MM.1S (cell line): ENCODE data around the gene SMOC1.

Experiments
- DNase-seq: peaks from one replicate; pipeline ENCODE4 v3.0.0-alpha.2; 2015
- H2AFZ ChIP-seq: fragments of 300-600 bp; sonication (generic); 2 replicates; pipeline ENCODE4 v1.6.0; 2016; ENCODE audit warnings: antibody characterized with exemption, low read length
- H3F3A ChIP-seq: fragments of 300-600 bp; sonication (generic); 2 replicates; pipeline ENCODE4 v1.6.1; 2016; ENCODE audit warnings: mild to moderate bottlenecking, antibody characterized with exemption, low read length, moderate library complexity, mixed read lengths; ENCODE audit not compliant: insufficient read depth
- H3K27ac ChIP-seq: fragments of 300-600 bp; sonication (generic); 2 replicates; pipeline ENCODE4 v1.5.1; 2016; ENCODE audit warnings: mild to moderate bottlenecking, low read length
- H3K27me3 ChIP-seq: fragments of 300-600 bp; sonication (generic); replicated peaks from 2 replicates; pipeline ENCODE4 v1.6.0; 2016; ENCODE audit warnings: low read length; ENCODE audit not compliant: insufficient read depth
- H3K36me3 ChIP-seq: fragments of 300-600 bp; sonication (generic); replicated peaks from 2 replicates; pipeline ENCODE4 v1.6.1; 2016; ENCODE audit warnings: mild to moderate bottlenecking, low read length, mixed read lengths; ENCODE audit not compliant: insufficient read depth
- H3K4me1 ChIP-seq: fragments of 300-600 bp; sonication (generic); 2 replicates; pipeline ENCODE4 v1.6.1; 2016; ENCODE audit warnings: low read length, mixed read lengths
- H3K4me2 ChIP-seq: fragments of 300-600 bp; sonication (generic); 2 replicates; pipeline ENCODE4 v1.6.0; 2016; ENCODE audit warnings: low read depth, low read length
- H3K4me3 ChIP-seq: fragments of 300-600 bp; sonication (generic); 2 replicates; pipeline ENCODE4 v1.5.1; 2016; ENCODE audit warnings: low read length, mixed read lengths
- H3K79me2 ChIP-seq: fragments of 300-600 bp; sonication (generic); 2 replicates; pipeline ENCODE4 v1.6.1; 2016; ENCODE audit warnings: mixed run types, low read length, mixed read lengths
- H3K9ac ChIP-seq: fragments of 300-600 bp; sonication (generic); 2 replicates; pipeline ENCODE4 v1.6.1; 2016; ENCODE audit warnings: low read length, mixed read lengths
- H3K9me2 ChIP-seq: fragments of 300-600 bp; sonication (generic); replicated peaks from 2 replicates; pipeline ENCODE4 v1.6.1; 2016; ENCODE audit warnings: mild to moderate bottlenecking, low read length, mixed read lengths; ENCODE audit not compliant: insufficient read depth
- H3K9me3 ChIP-seq: fragments of 300-600 bp; sonication (generic); replicated peaks from 2 replicates; pipeline ENCODE4 v1.6.1; 2016; ENCODE audit warnings: mild to moderate bottlenecking, low read length, mixed read lengths; ENCODE audit not compliant: insufficient read depth
- H4K20me1 ChIP-seq: fragments of 300-600 bp; sonication (generic); 2 replicates; pipeline ENCODE4 v1.6.1; 2016; ENCODE audit warnings: mild to moderate bottlenecking, low read length, moderate library complexity, mixed read lengths; ENCODE audit not compliant: insufficient read depth
- CTCF ChIP-seq: fragments of 300-600 bp; sonication (generic); IDR thresholded peaks from 2 replicates; pipeline ENCODE4 v1.5.1; 2016; ENCODE audit warnings: antibody characterized with exemption, low read length, mixed read lengths
- EZH2 ChIP-seq: fragments of 300-600 bp; sonication (generic); optimal IDR thresholded peaks from 2 replicates; pipeline ENCODE3; 2017; ENCODE audit warnings: low read depth, mild to moderate bottlenecking, antibody characterized with exemption, low read length, mixed read lengths
- EZH2phosphoT487 ChIP-seq: fragments of 300-600 bp; sonication (generic); IDR thresholded peaks from 2 replicates; pipeline ENCODE4 v1.6.1; 2018; ENCODE audit warnings: antibody characterized with exemption, low read length

Gene SMOC1

GRCh38 chr14:69945912-69946311, 66.7 kb downstream of the SMOC1 start:
- TF ChIP-seq EZH2: no peak
- no peak for TF ChIP-seq EZH2phosphoT487
- no peak for TF ChIP-seq CTCF
- Histone ChIP-seq H3K9ac (no peak overlapping the region), H3K36me3 (no peaks in the 10 kb centered on the region)

GRCh38 chr14:69948351-69948750, 69.1 kb downstream of the SMOC1 start:
- no peak for TF ChIP-seq CTCF
- no peak for TF ChIP-seq EZH2
- no peak for TF ChIP-seq EZH2phosphoT487
- Histone ChIP-seq H3K79me2 (no peaks in the 10 kb centered on the region), H3K27me3 (no peaks in the 10 kb centered on the region), H3K4me2 (no peak overlapping the region), H3K36me3 (no peaks in the 10 kb centered on the region), H3K9me2 (no peaks in the 10 kb centered on the region), H3K27ac (no peak overlapping the region), H3K4me3 (no peak overlapping the region), H2AFZ (no peak overlapping the region), H3K4me1 (no peaks in the 10 kb centered on the region), H3K9ac (no peak overlapping the region), H3K9me3 (no peaks in the 10 kb centered on the region), H3F3A (no peaks in the 10 kb centered on the region), H4K20me1 (no peaks in the 10 kb centered on the region)
- DNase-seq: no peak

More at GRCh38 chr14:69945912-69946311, 66.7 kb downstream of the SMOC1 start:
- no peaks in the 10 kb centered on the region for H3K4me1 ChIP-seq
- H2AFZ ChIP-seq: no peak overlapping the region
- H3K4me3 ChIP-seq: no peak overlapping the region
- H4K20me1 ChIP-seq: no peaks in the 10 kb centered on the region
- H3K27ac ChIP-seq: no peak overlapping the region
- H3F3A ChIP-seq: no peaks in the 10 kb centered on the region
- H3K4me2 ChIP-seq: no peak overlapping the region
- no peaks in the 10 kb centered on the region for H3K27me3 ChIP-seq
- no peaks in the 10 kb centered on the region for H3K79me2 ChIP-seq
- no peaks in the 10 kb centered on the region for H3K9me2 ChIP-seq
- no peaks in the 10 kb centered on the region for H3K9me3 ChIP-seq
- no peak for DNase-seq

DNA sequence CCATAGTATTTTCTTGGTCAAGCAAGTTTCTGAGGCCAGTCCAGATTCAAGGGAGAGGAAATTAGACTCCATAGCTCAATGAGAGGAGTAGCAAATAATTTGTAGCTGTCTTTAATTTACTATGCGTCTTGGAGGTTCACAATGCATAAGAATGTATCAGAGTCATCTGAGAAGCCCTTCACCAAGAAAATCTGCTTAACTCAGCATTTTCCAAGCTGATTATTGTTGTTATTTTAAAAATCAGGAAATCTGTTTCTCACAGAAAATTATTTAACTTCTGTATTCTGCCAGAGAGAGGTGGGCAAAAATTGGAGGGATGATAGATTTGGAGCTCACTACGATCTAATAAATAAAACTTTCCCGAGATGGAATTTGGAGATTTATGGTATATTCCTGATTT, 72.0 kb downstream of the SMOC1 start:
- no peak overlapping the region for H3K9ac ChIP-seq
- no peaks in the 10 kb centered on the region for H4K20me1 ChIP-seq
- H3K27me3 ChIP-seq: no peaks in the 10 kb centered on the region
- no peak overlapping the region for H2AFZ ChIP-seq
- H3K79me2 ChIP-seq: no peaks in the 10 kb centered on the region
- no peaks in the 10 kb centered on the region for H3F3A ChIP-seq
- no peaks in the 10 kb centered on the region for H3K36me3 ChIP-seq
- no peak overlapping the region for H3K27ac ChIP-seq
- H3K9me2 ChIP-seq: no peaks in the 10 kb centered on the region
- DNase-seq: no peak
- H3K4me3 ChIP-seq: no peak overlapping the region
- H3K4me2 ChIP-seq: no peak overlapping the region
- H3K4me1 ChIP-seq: no peaks in the 10 kb centered on the region
- TF ChIP-seq EZH2 (no peak), EZH2phosphoT487 (no peak), CTCF (no peak)
- no peaks in the 10 kb centered on the region for H3K9me3 ChIP-seq
